Stimulated activated CD8-positive, alpha-beta memory T cell treated with anti-CD3 and anti-CD28 coated beads, Interleukin-7, amount 100 ng/mL, for 4 hours (primary cell): ENCODE measurements around the gene PHETA2.
A peak's percentile ranks its signal among the peaks of the same experiment; 100 is the strongest.
"Not testable (repeated sequence)": the region's sequence is repeated elsewhere in the genome, so short reads cannot be mapped to it uniquely, and the experiment has no call there.

Experiments
- DNase-seq, 2 donors: peaks; one replicate each; pipeline ENCODE4 v3.0.0-alpha.2; 2020; ENCODE audit warnings: low read depth in 2 of 2

PHETA2 gene

GRCh38 chr22:42104332-42104860, 30.3 kb downstream of the PHETA2 start:
- not testable (repeated sequence) for DNase-seq

GRCh38 chr22:42108848-42109247, 34.8 kb downstream of the PHETA2 start:
- no peak for DNase-seq

GRCh38 chr22:42111798-42112197, 37.8 kb downstream of the PHETA2 start:
- DNase-seq, result no peak

GRCh38 chr22:42112793-42113192, 38.7 kb downstream of the PHETA2 start:
- DNase-seq, result not testable (repeated sequence)

- no peak for DNase-seq
Measured at GRCh38 chr22:42114721-42115120, 40.7 kb downstream of the PHETA2 start.

GRCh38 chr22:42115420-42115830, 41.4 kb downstream of the PHETA2 start:
- not testable (repeated sequence) for DNase-seq

GRCh38 chr22:42116848-42117424, 42.9 kb downstream of the PHETA2 start:
- DNase-seq, result no peak

GRCh38 chr22:42120231-42121021, 46.4 kb downstream of the PHETA2 start:
- peak; percentile 24 to 35 for DNase-seq

GRCh38 chr22:42123529-42123928, 49.5 kb downstream of the PHETA2 start:
- not testable (repeated sequence) for DNase-seq

- DNase-seq, result no peak
Measured at GRCh38 chr22:42127606-42128005, 53.6 kb downstream of the PHETA2 start.

- not testable (repeated sequence) for DNase-seq
Measured at GRCh38 chr22:42128007-42128406, 54.0 kb downstream of the PHETA2 start.
